ENCODE measurements around the gene LIG4. TPM values are rescaled to one million over a fixed set of nuclear protein-coding genes. Genes with fewer than 3 reads are reported as not detected.

The LIG4 gene
- 7.4 and 9.7 TPM in 2 replicates for total RNA-seq

GRCh38 chr13:108215436-108215835 lies at the start of gene LIG4:
Gene LIG4 (minus strand): TSS chr13:108215536. CDS start chr13:108211268, 4,268 bp downstream.

GRCh38 chr13:108218044-108218974 lies 3.0 kb upstream of the LIG4 start, which contains the start of gene ABHD13:
Gene ABHD13 (plus strand): TSS chr13:108218392. CDS start chr13:108229219, 10,827 bp downstream.

Other genes starting within 250 kb of the LIG4 start
- 5.8 and 8.0 TPM in 2 replicates for gene ABHD13, start 2.9 kb upstream of the LIG4 start, total RNA-seq
- 5.2 and 6.6 TPM in 2 replicates for gene TNFSF13B, start 54.2 kb upstream of the LIG4 start, total RNA-seq